Activated CD4-positive, alpha-beta T cell treated with anti-CD3 and anti-CD28 coated beads for 36 hours (primary cell): ENCODE results near the gene GJB3. TPM values are rescaled to one million over a fixed set of nuclear protein-coding genes. Genes with fewer than 3 reads are reported as not detected.

Experiments
- ATAC-seq: fragments of 200-7000 bp; cut with Tn5 transposase; one replicate; pipeline ENCODE4 v1.10.0; 2021; ENCODE audit warnings: mild to moderate bottlenecking, moderate library complexity
- CTCF ChIA-PET: fragments of 350-600 bp; sonication (Branson Sonifier 250); formaldehyde crosslinking; loops from one replicate; lab custom pipeline; 2021; ENCODE audit warnings: antibody characterized with exemption; lab: Charles Lee
- POLR2A ChIA-PET: fragments of 350-600 bp; sonication (Branson Sonifier 250); formaldehyde crosslinking; loops from one replicate; lab custom pipeline; 2021; ENCODE audit warnings: antibody characterized with exemption, inconsistent platforms; lab: Charles Lee
- DNase-seq: peaks from one replicate; pipeline ENCODE4 v3.0.0-alpha.2; 2020
- H3K27ac Mint-ChIP-seq: one replicate; pipeline ENCODE4 v1.8.0; 2021; ENCODE audit warnings: mixed read lengths
- H3K27me3 Mint-ChIP-seq: one replicate; pipeline ENCODE4 v1.8.0; 2021; ENCODE audit warnings: mixed read lengths
- H3K36me3 Mint-ChIP-seq: one replicate; pipeline ENCODE4 v1.8.0; 2021; ENCODE audit warnings: low read depth, mixed read lengths
- H3K4me1 Mint-ChIP-seq: one replicate; pipeline ENCODE4 v1.8.0; 2021; ENCODE audit warnings: mixed read lengths
- H3K4me3 Mint-ChIP-seq: one replicate; pipeline ENCODE4 v1.8.0; 2021; ENCODE audit warnings: mild to moderate bottlenecking, moderate library complexity, mixed read lengths
- H3K9me3 Mint-ChIP-seq: one replicate; pipeline ENCODE4 v1.8.0; 2021; ENCODE audit warnings: low read depth, mixed read lengths
- intact Hi-C, 2 experiments: fragments of 100-400 bp; cut with DNase I in 1 of 2; cut with micrococcal nuclease in 1 of 2; formaldehyde crosslinking; loops; one replicate each; pipeline versions ENCODE4 v1.14.2 to v1.15.1; 2022 to 2024; cut with DNase I, micrococcal nuclease
- total RNA-seq, 2 experiments: library from RNA; stranded (reverse); gene quantifications; one replicate each; pipeline ENCODE4 v1.2.3, GENCODE V29; 2021

The GJB3 gene
- total RNA-seq, 2 experiments from 2014 or later = not detected

GRCh38 chr1:34833711-34834110 is 52.7 kb downstream of the GJB3 start:
- no peak for ATAC-seq
- no peaks in the 10 kb centered on the region for H3K4me1 Mint-ChIP-seq
- no peak overlapping the region for H3K4me3 Mint-ChIP-seq
- no peaks in the 10 kb centered on the region for H3K36me3 Mint-ChIP-seq
- intact Hi-C loops = no loop called here
- no peak for DNase-seq
- no peaks in the 10 kb centered on the region for H3K9me3 Mint-ChIP-seq
- no peaks in the 10 kb centered on the region for H3K27me3 Mint-ChIP-seq
- POLR2A ChIA-PET = no interaction called here
- CTCF ChIA-PET = no interaction called here
- no peak overlapping the region for H3K27ac Mint-ChIP-seq

Other genes with a start within 250 kb of the GJB3 start
- gene GJB5, start 26.2 kb upstream of the GJB3 start, total RNA-seq = not detected
- not detected for gene GJB4, start 21.5 kb upstream of the GJB3 start, total RNA-seq
- gene GJA4, start 11.8 kb downstream of the GJB3 start, total RNA-seq = not detected
- gene SMIM12, start 78.5 kb downstream of the GJB3 start, total RNA-seq = 10 to 100 TPM; 42.4 to 45.0 TPM
- gene DLGAP3, start 148.4 kb downstream of the GJB3 start, total RNA-seq = under 1 TPM; 0.63 to 0.66 TPM
- gene TMEM35B, start 204.1 kb downstream of the GJB3 start, total RNA-seq = 10 to 100 TPM; 15.8 to 19.0 TPM